T-cell (primary cell): ENCODE results near the gene CACNA2D1. TPM values are rescaled to one million over a fixed set of nuclear protein-coding genes. Genes with fewer than 3 reads are reported as not detected.

Experiments used
- ATAC-seq, 4 experiments: fragments of 200-7000 bp in 3 of 4; fragments of 150-1000 bp in 1 of 4; cut with Tn5 transposase; replicated peaks in 1 of 4; 1 replicate in 3 of 4; 2 replicates in 1 of 4; pipeline ENCODE4 v1.10.0; 2021; ENCODE audit warnings: moderate library complexity in 3 of 4, mild to moderate bottlenecking in 2 of 4, moderate number of reproducible peaks in 1 of 4
- CTCF ChIA-PET, 2 donors: fragments of 300-600 bp; sonication (Branson Sonifier 250); formaldehyde crosslinking; loops; one replicate each; lab custom pipeline; 2022; ENCODE audit warnings: antibody characterized with exemption in 2 of 2; lab: Charles Lee
- POLR2A ChIA-PET, 2 donors: fragments of 300-600 bp; sonication (Branson Sonifier 250); formaldehyde crosslinking; loops; one replicate each; lab custom pipeline; 2022; ENCODE audit warnings: antibody characterized with exemption in 2 of 2; lab: Charles Lee
- DNase-seq, 35 experiments: peaks; one replicate each; pipeline versions ENCODE4 v3.0.0 to v3.0.0-alpha.2; 2013 to 2023
- H3K27ac ChIP-seq: one replicate; pipeline ENCODE4 v1.5.1; 2013; ENCODE audit warnings: low read length
- H3K27me3 ChIP-seq, 2 experiments: replicated peaks in 1 of 2; 1 replicate in 1 of 2; 2 replicates in 1 of 2; pipeline versions ENCODE4 v1.6.1 to v1.7.0; 2013; ENCODE audit warnings: low read length in 1 of 2, mixed read lengths in 1 of 2; ENCODE audit not compliant: control insufficient read depth in 2 of 2, insufficient read depth in 2 of 2; ENCODE audit errors: extremely low read depth in 1 of 2
- H3K36me3 ChIP-seq, 2 donors: 1 replicate in 1 of 2; 2 replicates in 1 of 2; pipeline versions ENCODE4 v1.6.1 to v1.7.0; 2013; ENCODE audit warnings: low read length in 1 of 2; ENCODE audit not compliant: control insufficient read depth in 2 of 2, insufficient read depth in 1 of 2; ENCODE audit errors: extremely low read depth in 1 of 2
- H3K4me1 ChIP-seq, 2 experiments: 1 replicate in 1 of 2; 2 replicates in 1 of 2; pipeline versions ENCODE4 v1.6.1 to v1.7.0; 2013; ENCODE audit warnings: low read length in 2 of 2, mixed read lengths in 1 of 2; ENCODE audit not compliant: insufficient read depth in 2 of 2, control insufficient read depth in 1 of 2; ENCODE audit errors: extremely low read depth in 1 of 2
- H3K4me3 ChIP-seq, 2 donors: 1 replicate in 1 of 2; 2 replicates in 1 of 2; pipeline versions ENCODE4 v1.5.1 to v1.7.0; 2013; ENCODE audit warnings: mild to moderate bottlenecking in 2 of 2, low read length in 1 of 2, moderate library complexity in 1 of 2; ENCODE audit not compliant: control insufficient read depth in 1 of 2; ENCODE audit errors: extremely low read depth in 1 of 2
- H3K9me3 ChIP-seq: 2 replicates; pipeline ENCODE4 v1.7.0; 2013
- H3K27ac Mint-ChIP-seq, 2 donors: one replicate each; pipeline ENCODE4 v1.8.0; 2020 to 2021; ENCODE audit warnings: mild to moderate bottlenecking in 2 of 2, mixed read lengths in 2 of 2
- H3K27me3 Mint-ChIP-seq, 2 donors: one replicate each; pipeline ENCODE4 v1.8.0; 2021 to 2022; ENCODE audit warnings: mixed read lengths in 2 of 2
- H3K36me3 Mint-ChIP-seq: one replicate; pipeline ENCODE4 v1.8.0; 2021; ENCODE audit warnings: mixed read lengths
- H3K4me1 Mint-ChIP-seq, 3 donors: one replicate each; pipeline ENCODE4 v1.8.0; 2020 to 2022; ENCODE audit warnings: mixed read lengths in 3 of 3, mild to moderate bottlenecking in 1 of 3
- H3K4me3 Mint-ChIP-seq, 3 donors: one replicate each; pipeline ENCODE4 v1.8.0; 2020 to 2022; ENCODE audit warnings: mild to moderate bottlenecking in 3 of 3, mixed read lengths in 3 of 3, moderate library complexity in 3 of 3
- H3K9me3 Mint-ChIP-seq, 3 donors: one replicate each; pipeline ENCODE4 v1.8.0; 2020 to 2022; ENCODE audit warnings: mixed read lengths in 3 of 3
- WGBS: methylation state at CpG from one replicate; pipeline ENCODE4 v1.1.5; 2013; ENCODE audit warnings: missing lambda C conversion rate; ENCODE audit not compliant: insufficient coverage; 5-methylcytosine and 5-hydroxymethylcytosine counted together
- total RNA-seq, 35 experiments: library from RNA in 6 of 35; stranded (reverse) in 6 of 35; fragments of 120-200 nt in 1 of 35; gene quantifications; one replicate each; pipeline versions ENCODE4 v1.2.1 to v1.2.4 and lab custom pipeline; 2013 to 2026

Gene CACNA2D1
- total RNA-seq, 5 donors from 2014 or later (not counting 1 experiment from before 2014, with no cell fraction given), result 0.03 to 0.43 (median 0.35) TPM; not detected in 2

DNA sequence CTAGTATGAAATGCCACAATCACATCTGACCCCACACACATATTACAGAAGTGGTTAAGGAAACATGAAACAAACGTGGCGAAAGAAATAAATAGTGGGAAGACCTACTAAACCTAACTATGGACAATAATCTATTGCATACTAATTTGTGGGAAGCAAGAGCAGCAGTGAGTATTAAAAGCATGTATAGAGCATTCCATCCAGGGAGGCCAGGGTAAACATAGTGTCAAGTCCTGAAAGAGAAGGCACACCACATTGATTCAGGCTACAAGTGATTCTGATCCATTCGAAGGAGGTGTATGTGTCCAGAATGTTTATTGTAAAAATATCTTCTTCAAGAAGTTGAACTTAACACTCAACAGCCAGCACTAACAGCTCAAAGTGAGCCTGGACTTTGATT, 29.2 kb downstream of the CACNA2D1 start:
- no CpG with 5 or more reads among the region's 3 CpGs for WGBS
- POLR2A ChIA-PET, result no interaction called here

DNA sequence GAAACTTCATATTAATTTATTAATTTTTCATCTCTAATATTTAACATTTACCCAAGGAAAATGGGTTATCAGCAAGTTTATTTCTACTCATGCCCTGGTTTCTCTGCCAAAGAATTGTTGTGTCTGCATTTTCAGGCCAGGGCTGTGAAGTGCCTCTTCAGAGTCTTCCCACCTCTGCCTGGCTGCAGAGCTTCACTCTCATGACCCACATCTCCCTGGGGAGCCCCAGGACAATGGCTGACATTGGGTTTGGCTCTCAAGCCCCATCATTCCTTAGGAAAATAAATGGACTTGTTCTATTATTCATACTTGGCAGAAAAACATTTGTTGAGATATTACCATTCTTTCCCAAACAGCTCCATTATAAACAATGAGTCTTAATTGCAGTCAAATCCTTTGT, 30.3 kb downstream of the CACNA2D1 start:
- Histone ChIP-seq H3K4me3 (no peak overlapping the region), H3K9me3 (no peaks in the 10 kb centered on the region), H3K36me3 (no peaks in the 10 kb centered on the region), H3K27ac (no peak overlapping the region), H3K27me3 (no peaks in the 10 kb centered on the region), H3K4me1 (no peaks in the 10 kb centered on the region)
- Mint-ChIP-seq H3K27ac (no peak overlapping the region), H3K27me3 (peaks cover 0 to 4% of the 10 kb centered on the region in 2 donors), H3K9me3 (peaks cover 4 to 7% (median 5%) of the 10 kb centered on the region in 3 donors), H3K4me1 (no peaks in the 10 kb centered on the region), H3K36me3 (no peaks in the 10 kb centered on the region), H3K4me3 (no peak overlapping the region)
- ChIA-PET CTCF (no interaction called here), POLR2A (no interaction called here)
- ATAC-seq (no peak), DNase-seq (no peak)

More for the DNA sequence above, 29.2 kb downstream of the CACNA2D1 start:
- no peak overlapping the region for H3K27ac ChIP-seq
- no peaks in the 10 kb centered on the region for H3K36me3 Mint-ChIP-seq
- H3K9me3 ChIP-seq, result no peaks in the 10 kb centered on the region
- H3K36me3 ChIP-seq, result no peaks in the 10 kb centered on the region
- H3K4me3 ChIP-seq, result no peak overlapping the region
- DNase-seq (no peak), ATAC-seq (no peak)
- no peaks in the 10 kb centered on the region for H3K27me3 ChIP-seq
- no peaks in the 10 kb centered on the region for H3K4me1 Mint-ChIP-seq
- CTCF ChIA-PET, result no interaction called here
- H3K27ac Mint-ChIP-seq, result no peak overlapping the region
- H3K27me3 Mint-ChIP-seq, result peaks cover 0 to 4% of the 10 kb centered on the region in 2 donors
- no peak overlapping the region for H3K4me3 Mint-ChIP-seq
- no peaks in the 10 kb centered on the region for H3K4me1 ChIP-seq
- H3K9me3 Mint-ChIP-seq, result peaks cover 0 to 7% (median 6%) of the 10 kb centered on the region in 3 donors

DNA sequence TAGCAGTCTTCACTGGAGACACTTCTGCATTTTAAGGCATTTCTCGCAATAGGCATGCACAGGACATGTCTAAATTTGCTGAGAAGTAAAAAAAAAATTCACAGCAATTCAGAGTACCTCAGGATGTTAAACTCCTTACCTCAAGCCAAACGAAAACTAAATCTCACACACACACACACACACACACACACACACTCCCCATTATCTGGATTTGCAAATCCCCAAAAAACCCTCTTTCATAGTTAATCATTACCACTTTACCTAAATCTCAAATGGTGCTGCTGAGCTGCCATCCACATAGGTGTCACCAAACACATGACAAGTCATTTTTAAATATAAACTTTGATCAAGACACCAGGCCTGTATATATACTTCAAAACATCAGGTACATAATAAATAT, 31.8 kb downstream of the CACNA2D1 start:
- H3K4me1 ChIP-seq, result no peaks in the 10 kb centered on the region
- no peak for ATAC-seq
- Mint-ChIP-seq H3K9me3 (peaks cover 0 to 6% (median 6%) of the 10 kb centered on the region in 3 donors), H3K4me3 (no peak overlapping the region), H3K27me3 (peaks cover 0 to 4% of the 10 kb centered on the region in 2 donors), H3K27ac (no peak overlapping the region), H3K4me1 (no peaks in the 10 kb centered on the region), H3K36me3 (no peaks in the 10 kb centered on the region)
- 56% methylated on average over 1 of the region's 2 CpGs for WGBS
- ChIA-PET CTCF (no interaction called here), POLR2A (no interaction called here)
- DNase-seq, result no peak
- H3K9me3 ChIP-seq, result no peaks in the 10 kb centered on the region
- no peaks in the 10 kb centered on the region for H3K27me3 ChIP-seq
- no peak overlapping the region for H3K4me3 ChIP-seq
- no peaks in the 10 kb centered on the region for H3K36me3 ChIP-seq
- H3K27ac ChIP-seq, result no peak overlapping the region

DNA sequence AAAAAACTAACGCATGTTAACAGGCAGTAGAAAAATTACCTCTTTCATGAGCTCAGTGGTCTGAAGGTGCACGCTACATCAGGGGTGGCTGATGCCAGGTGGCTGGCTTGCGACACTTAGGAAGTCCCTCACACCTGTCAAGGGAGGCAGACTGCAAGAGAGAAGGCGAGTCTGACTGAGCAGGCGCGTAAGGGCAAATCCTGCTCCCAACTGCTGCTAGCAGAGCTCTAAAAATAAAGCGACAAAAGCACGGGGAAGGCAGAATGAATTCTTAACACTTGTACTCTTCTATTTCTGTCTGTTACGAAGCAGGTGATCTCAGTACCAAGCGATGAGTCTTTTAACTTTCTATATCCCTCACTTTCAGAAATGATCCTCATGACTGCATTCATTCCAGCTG, 33.1 kb downstream of the CACNA2D1 start:
- H3K9me3 Mint-ChIP-seq, result peaks cover 3 to 6% (median 5%) of the 10 kb centered on the region in 3 donors
- no peak overlapping the region for H3K4me3 Mint-ChIP-seq
- H3K4me1 ChIP-seq, result no peaks in the 10 kb centered on the region
- DNase-seq (no peak), ATAC-seq (no peak)
- H3K27ac Mint-ChIP-seq, result no peak overlapping the region
- H3K27ac ChIP-seq, result no peak overlapping the region
- no peaks in the 10 kb centered on the region for H3K4me1 Mint-ChIP-seq
- ChIA-PET CTCF (no interaction called here), POLR2A (no interaction called here)
- no peaks in the 10 kb centered on the region for H3K9me3 ChIP-seq
- no peaks in the 10 kb centered on the region for H3K27me3 ChIP-seq
- WGBS, result 88% methylated on average over 9 of the region's 10 CpGs
- H3K36me3 Mint-ChIP-seq, result no peaks in the 10 kb centered on the region
- no peak overlapping the region for H3K4me3 ChIP-seq
- no peaks in the 10 kb centered on the region for H3K36me3 ChIP-seq
- H3K27me3 Mint-ChIP-seq, result peaks cover 0 to 4% of the 10 kb centered on the region in 2 donors

DNA sequence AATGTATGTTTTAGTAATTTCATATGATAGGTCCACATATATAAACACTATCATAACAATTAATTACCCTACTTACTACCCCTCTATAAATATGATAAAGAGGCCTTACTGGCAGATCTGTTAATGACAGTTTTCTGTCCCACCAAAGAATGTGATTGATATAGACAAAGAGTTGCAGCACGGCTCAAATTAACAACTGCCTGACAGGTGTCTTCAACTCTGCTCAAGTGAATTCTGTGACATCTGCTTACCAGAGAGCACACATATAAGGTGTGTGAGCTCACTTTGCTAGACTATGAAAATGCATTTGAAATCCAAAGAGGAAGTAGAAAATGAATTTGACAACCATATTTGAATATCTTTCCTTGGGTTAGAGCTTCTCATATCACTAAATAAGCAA, 36.6 kb downstream of the CACNA2D1 start:
- H3K36me3 Mint-ChIP-seq, result no peaks in the 10 kb centered on the region
- H3K4me1 ChIP-seq, result no peaks in the 10 kb centered on the region
- peaks cover 5 to 9% (median 7%) of the 10 kb centered on the region in 3 donors for H3K9me3 Mint-ChIP-seq
- H3K4me3 Mint-ChIP-seq, result no peak overlapping the region
- H3K27ac ChIP-seq, result no peak overlapping the region
- no peaks in the 10 kb centered on the region for H3K27me3 Mint-ChIP-seq
- POLR2A ChIA-PET, result no interaction called here
- no peaks in the 10 kb centered on the region for H3K27me3 ChIP-seq
- ATAC-seq (no peak), DNase-seq (no peak)
- no peaks in the 10 kb centered on the region for H3K36me3 ChIP-seq
- no CpG with 5 or more reads among the region's 1 CpG for WGBS
- H3K27ac Mint-ChIP-seq, result no peak overlapping the region
- no peaks in the 10 kb centered on the region for H3K9me3 ChIP-seq
- CTCF ChIA-PET, result no interaction called here
- H3K4me3 ChIP-seq, result no peak overlapping the region
- H3K4me1 Mint-ChIP-seq, result no peaks in the 10 kb centered on the region

DNA sequence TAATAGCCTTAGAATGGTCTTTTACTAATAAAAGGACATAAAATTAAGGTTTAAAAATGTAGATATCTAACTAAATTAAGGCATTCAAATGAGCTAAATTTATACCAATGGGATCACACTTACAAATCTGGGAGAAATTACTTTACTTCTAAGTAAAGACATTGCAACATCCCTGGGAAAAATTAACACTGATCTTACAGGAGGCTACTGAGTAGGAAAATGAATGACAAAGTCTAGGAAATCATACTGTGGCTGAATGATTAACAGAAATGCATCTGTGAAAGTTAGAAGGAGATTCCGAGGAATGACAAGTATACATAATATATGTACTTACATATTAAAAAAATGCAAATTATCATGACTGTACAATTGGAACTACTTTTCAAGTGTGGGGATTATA, 38.3 kb downstream of the CACNA2D1 start:
- Histone ChIP-seq H3K27ac (no peak overlapping the region), H3K9me3 (no peaks in the 10 kb centered on the region), H3K4me1 (no peaks in the 10 kb centered on the region), H3K36me3 (no peaks in the 10 kb centered on the region), H3K27me3 (no peaks in the 10 kb centered on the region), H3K4me3 (no peak overlapping the region)
- no peak for DNase-seq
- Mint-ChIP-seq H3K9me3 (peaks cover 5 to 11% (median 9%) of the 10 kb centered on the region in 3 donors), H3K4me3 (no peak overlapping the region), H3K4me1 (no peaks in the 10 kb centered on the region), H3K27ac (no peak overlapping the region), H3K36me3 (no peaks in the 10 kb centered on the region), H3K27me3 (no peaks in the 10 kb centered on the region)
- no CpG with 5 or more reads among the region's 1 CpG for WGBS
- ChIA-PET CTCF (no interaction called here), POLR2A (no interaction called here)
- no peak for ATAC-seq

DNA sequence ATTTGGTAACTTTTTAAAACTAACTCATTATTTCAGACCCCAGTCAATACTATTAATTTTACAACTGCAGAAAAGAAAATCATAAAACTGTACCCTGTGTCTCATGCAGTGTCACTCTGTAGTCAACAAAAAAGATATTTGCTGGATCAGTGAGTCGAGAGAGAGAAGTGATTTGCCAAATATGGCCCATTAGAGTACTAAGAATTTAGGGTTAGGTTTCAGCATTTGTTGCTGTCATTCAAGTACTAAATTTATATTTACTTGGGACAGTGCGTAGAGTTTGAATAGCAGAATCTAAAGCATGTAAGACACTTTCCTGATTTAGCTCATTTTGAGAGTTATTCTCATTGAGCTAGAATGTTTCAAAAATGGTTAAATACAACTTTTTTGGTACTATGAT, 38.9 kb downstream of the CACNA2D1 start:
- Mint-ChIP-seq H3K36me3 (no peaks in the 10 kb centered on the region), H3K4me1 (no peaks in the 10 kb centered on the region), H3K9me3 (peaks cover 5 to 11% (median 9%) of the 10 kb centered on the region in 3 donors), H3K27me3 (peaks cover 0 to 2% of the 10 kb centered on the region in 2 donors), H3K27ac (no peak overlapping the region), H3K4me3 (no peak overlapping the region)
- ATAC-seq, result no peak
- Histone ChIP-seq H3K27me3 (no peaks in the 10 kb centered on the region), H3K4me1 (no peaks in the 10 kb centered on the region), H3K27ac (no peak overlapping the region), H3K36me3 (no peaks in the 10 kb centered on the region), H3K9me3 (no peaks in the 10 kb centered on the region), H3K4me3 (no peak overlapping the region)
- ChIA-PET CTCF (no interaction called here), POLR2A (no interaction called here)
- DNase-seq, result no peak
- WGBS, result 86% methylated on average over 1 of the region's 2 CpGs
